ENCODE results near the gene CLDN11. TPM values are rescaled to one million over a fixed set of nuclear protein-coding genes. Genes with fewer than 3 reads are reported as not detected.

Gene CLDN11
- total and polyA plus RNA-seq, 2 of the 8 experiments (the other 6 are each of a cell fraction or from before 2014, with no cell fraction given): 4.8 to 12.5 TPM

GRCh38 chr3:170421111-170421641, 2.5 kb downstream of the CLDN11 start:
- no peak overlapping the region for H2AFZ ChIP-seq (ENCODE audit: low read length)
- H4K20me1 ChIP-seq (replicated peaks in 1 of 2; ENCODE audit: control insufficient read depth in 1 of 2, insufficient read depth in 2 of 2, low read length in 2 of 2): peaks cover 0 to 3% of the 10 kb centered on the region in 2 experiments
- no peak overlapping the region for H3K4me3 ChIP-seq (ENCODE audit: extremely low read depth in 1 of 4, insufficient read depth in 2 of 4, low read depth in 3 of 4, low read length in 4 of 4)
- no peak overlapping the region for H2AK5ac ChIP-seq (ENCODE audit: low read depth, low read length)
- H3K36me3 ChIP-seq (ENCODE audit: control insufficient read depth in 2 of 4, insufficient read depth in 4 of 4, low read length in 3 of 4): no peaks in the 10 kb centered on the region
- no peak overlapping the region for H2BK5ac ChIP-seq (ENCODE audit: low read depth, low read length)
- H3K4ac ChIP-seq (replicated peaks; ENCODE audit: insufficient read length, low read depth, low read length): no peak overlapping the region
- peaks cover 2 to 11% (median 9%) of the 10 kb centered on the region in 4 experiments for H3K4me1 ChIP-seq (replicated peaks in 1 of 4; ENCODE audit: control insufficient read depth in 3 of 4, insufficient read depth in 4 of 4, low read length in 3 of 4)
- 94% methylated on average over 10 of the region's 12 CpGs; no CpG with 5 or more reads in 1 of the 2 experiments for WGBS, 2 experiments (ENCODE audit: extremely low coverage in 1 of 2, insufficient coverage in 1 of 2, insufficient read length in 1 of 2, insufficient replicate concordance in 2 of 2, low coverage in 1 of 2, low lambda C conversion rate in 2 of 2, missing lambda C conversion rate in 1 of 2)
- no peak for TF ChIP-seq JUN (IDR thresholded peaks at IDR 0.05; ENCODE audit: low read depth, low read length)
- TF ChIP-seq CHD1 (IDR thresholded peaks at IDR 0.05; ENCODE audit: low read depth, low read length): no peak
- TF ChIP-seq CBX5 (IDR thresholded peaks at IDR 0.05; ENCODE audit: low read depth, low read length): no peak
- no peak for TF ChIP-seq RFX5 (IDR thresholded peaks at IDR 0.05; ENCODE audit: borderline replicate concordance, low read depth, low read length)
- TF ChIP-seq RNF2 (IDR thresholded peaks at IDR 0.05; ENCODE audit: borderline replicate concordance, low read depth, low read length, missing control alignments, poor library complexity, severe bottlenecking): no peak
- TF ChIP-seq FOSL1 (IDR thresholded peaks at IDR 0.05; ENCODE audit: insufficient read depth, low read depth, low read length): no peak
- TF ChIP-seq ASH2L (IDR thresholded peaks at IDR 0.05; ENCODE audit: low read length): no peak
- no peak for TF ChIP-seq POU5F1 (IDR thresholded peaks at IDR 0.05; ENCODE audit: low read depth, low read length)
- no peak for TF ChIP-seq KDM5A (IDR thresholded peaks at IDR 0.05; ENCODE audit: low read length)
- TF ChIP-seq CTBP2 (IDR thresholded peaks at IDR 0.05; ENCODE audit: borderline replicate concordance, insufficient read depth, insufficient read length, low read length): no peak
- TF ChIP-seq NANOG (IDR thresholded peaks at IDR 0.05; ENCODE audit: insufficient read depth, low read depth, low read length, poor library complexity, severe bottlenecking): no peak
- no peak for TF ChIP-seq SIRT6 (IDR thresholded peaks at IDR 0.05; ENCODE audit: low read length)
- TF ChIP-seq SP4 (IDR thresholded peaks at IDR 0.05; ENCODE audit: low read length): no peak
- TF ChIP-seq SP1 (IDR thresholded peaks at IDR 0.05; ENCODE audit: low read depth, low read length): no peak
- no peak overlapping the region for H4K5ac ChIP-seq (ENCODE audit: insufficient read length, low read depth, low read length)
- no peak overlapping the region for H4K8ac ChIP-seq (ENCODE audit: extremely low read depth, insufficient read depth, low read length)
- no peak overlapping the region for H3K23ac ChIP-seq (ENCODE audit: insufficient read length)
- H3K79me2 ChIP-seq (ENCODE audit: control insufficient read depth in 1 of 2, insufficient read depth in 2 of 2, low read length in 2 of 2): no peaks in the 10 kb centered on the region
- DNase-seq (ENCODE audit: low read depth in 1 of 2, low spot score in 2 of 2) (no peak), FAIRE-seq (no peak)
- no peak overlapping the region for H3K56ac ChIP-seq (replicated peaks; ENCODE audit: insufficient read length, low read depth, low read length)
- no peak overlapping the region for H2BK120ac ChIP-seq (replicated peaks; ENCODE audit: low read depth, low read length)
- no peak overlapping the region for H3K27ac ChIP-seq (ENCODE audit: low read depth, low read length)
- H3K18ac ChIP-seq (ENCODE audit: extremely low read depth, low read length): no peak overlapping the region
- H3K14ac ChIP-seq (ENCODE audit: insufficient read length): no peak overlapping the region
- H3K79me1 ChIP-seq (ENCODE audit: low read depth, low read length): no peaks in the 10 kb centered on the region
- H2BK12ac ChIP-seq (ENCODE audit: low read depth, low read length): no peak overlapping the region
- peaks cover 10 to 39% (median 31%) of the 10 kb centered on the region in 4 experiments for H3K27me3 ChIP-seq (replicated peaks in 1 of 4; ENCODE audit: control insufficient read depth in 3 of 4, extremely low read depth in 1 of 4, insufficient read depth in 3 of 4, low read length in 3 of 4)
- ChIA-PET CTCF (ENCODE audit: partially characterized antibody) (interaction anchor here (0.7 to 1.7 kb wide), 5 partner anchors 10 to 391 kb away, joined by 3 to 7 read pairs (median 4); no protein-coding TSS in a partner anchor), POLR2A (ENCODE audit: partially characterized antibody) (interaction anchor here (0.7 to 1.1 kb wide), 2 partner anchors 9 to 254 kb away, joined by 3 read pairs; no protein-coding TSS in a partner anchor)
- H3K4me2 ChIP-seq (ENCODE audit: insufficient read depth in 1 of 2, low read depth in 2 of 2, low read length in 2 of 2): no peak overlapping the region; a peak in 1 of 4 replicates
- peaks cover 7% of the 10 kb centered on the region; the same call in 1 of the 2 replicates for H3K23me2 ChIP-seq (ENCODE audit: low read depth, low read length)
- H4K91ac ChIP-seq (replicated peaks; ENCODE audit: insufficient read length, low read length): no peak overlapping the region
- no peak overlapping the region for H3K9ac ChIP-seq (replicated peaks in 1 of 4; ENCODE audit: extremely low read depth in 1 of 4, low read depth in 3 of 4, low read length in 3 of 4)
- no peak overlapping the region; the same call in 1 of the 2 replicates for H2BK15ac ChIP-seq (ENCODE audit: low read length)
- H3K9me3 ChIP-seq (ENCODE audit: insufficient read depth in 2 of 2, low read depth in 1 of 2, low read length in 1 of 2): no peaks in the 10 kb centered on the region
- H2BK20ac ChIP-seq (ENCODE audit: low read length): no peak overlapping the region

Data from H1 (cell line).